ENCODE results near the gene PDLIM7.

Gene PDLIM7

GRCh38 chr5:177514541-177514940, 17.1 kb upstream of the PDLIM7 start:
- Histone ChIP-seq H3K9ac (ENCODE audit: low read length) (no peak overlapping the region), H3K9me2 (replicated peaks; ENCODE audit: insufficient read depth, low read length) (no peaks in the 10 kb centered on the region), H3K4me3 (ENCODE audit: low read length) (no peak overlapping the region), H2AFZ (ENCODE audit: low read length) (no peak overlapping the region), H3K27ac (ENCODE audit: low read length) (no peak overlapping the region), H3K79me2 (ENCODE audit: low read length) (peaks cover 34% of the 10 kb centered on the region), H3K9me3 (replicated peaks; ENCODE audit: insufficient read depth, low read length) (no peaks in the 10 kb centered on the region), H3F3A (ENCODE audit: insufficient read depth, low read length) (no peaks in the 10 kb centered on the region), H3K4me2 (ENCODE audit: low read depth, low read length) (no peak overlapping the region), H3K27me3 (replicated peaks; ENCODE audit: insufficient read depth, low read length) (no peaks in the 10 kb centered on the region), H4K20me1 (ENCODE audit: insufficient read depth, low read length) (no peaks in the 10 kb centered on the region), H3K36me3 (replicated peaks; ENCODE audit: insufficient read depth, low read length) (no peaks in the 10 kb centered on the region; the same call in 1 of the 2 replicates), H3K4me1 (ENCODE audit: low read length) (peaks cover 13% of the 10 kb centered on the region)
- DNase-seq = no peak
- TF ChIP-seq EZH2phosphoT487 (IDR thresholded peaks at IDR 0.05; ENCODE audit: low read length) = no peak
- no peak for TF ChIP-seq CTCF (IDR thresholded peaks at IDR 0.05; ENCODE audit: low read length)
- TF ChIP-seq EZH2 (optimal IDR thresholded peaks at IDR 0.05; ENCODE audit: low read depth, low read length) = no peak

GRCh38 chr5:177513500-177513899, 16.1 kb upstream of the PDLIM7 start:
- Histone ChIP-seq H3F3A (ENCODE audit: insufficient read depth, low read length) (no peaks in the 10 kb centered on the region), H3K79me2 (ENCODE audit: low read length) (peaks cover 26% of the 10 kb centered on the region), H3K4me1 (ENCODE audit: low read length) (peaks cover 22% of the 10 kb centered on the region), H4K20me1 (ENCODE audit: insufficient read depth, low read length) (no peaks in the 10 kb centered on the region), H3K9me3 (replicated peaks; ENCODE audit: insufficient read depth, low read length) (no peaks in the 10 kb centered on the region), H3K36me3 (replicated peaks; ENCODE audit: insufficient read depth, low read length) (no peaks in the 10 kb centered on the region; the same call in 1 of the 2 replicates), H3K4me2 (ENCODE audit: low read depth, low read length) (no peak overlapping the region), H3K27me3 (replicated peaks; ENCODE audit: insufficient read depth, low read length) (no peaks in the 10 kb centered on the region), H3K27ac (ENCODE audit: low read length) (no peak overlapping the region), H3K4me3 (ENCODE audit: low read length) (no peak overlapping the region), H3K9me2 (replicated peaks; ENCODE audit: insufficient read depth, low read length) (no peaks in the 10 kb centered on the region), H2AFZ (ENCODE audit: low read length) (no peak overlapping the region), H3K9ac (ENCODE audit: low read length) (no peak overlapping the region)
- TF ChIP-seq CTCF (IDR thresholded peaks at IDR 0.05; ENCODE audit: low read length) = no peak
- no peak for DNase-seq

- Histone ChIP-seq H3K27ac (ENCODE audit: low read length) (no peak overlapping the region), H3K9me2 (replicated peaks; ENCODE audit: insufficient read depth, low read length) (no peaks in the 10 kb centered on the region), H3K36me3 (replicated peaks; ENCODE audit: insufficient read depth, low read length) (no peaks in the 10 kb centered on the region; the same call in 1 of the 2 replicates), H3F3A (ENCODE audit: insufficient read depth, low read length) (no peaks in the 10 kb centered on the region), H3K4me2 (ENCODE audit: low read depth, low read length) (no peak overlapping the region), H3K9ac (ENCODE audit: low read length) (no peak overlapping the region), H3K27me3 (replicated peaks; ENCODE audit: insufficient read depth, low read length) (no peaks in the 10 kb centered on the region), H3K79me2 (ENCODE audit: low read length) (peaks cover 26% of the 10 kb centered on the region), H4K20me1 (ENCODE audit: insufficient read depth, low read length) (no peaks in the 10 kb centered on the region), H3K4me1 (ENCODE audit: low read length) (peaks cover 24% of the 10 kb centered on the region), H3K9me3 (replicated peaks; ENCODE audit: insufficient read depth, low read length) (no peaks in the 10 kb centered on the region), H3K4me3 (ENCODE audit: low read length) (no peak overlapping the region), H2AFZ (ENCODE audit: low read length) (no peak overlapping the region)
- no peak for DNase-seq
- TF ChIP-seq EZH2 (optimal IDR thresholded peaks at IDR 0.05; ENCODE audit: low read depth, low read length) = no peak
- no peak for TF ChIP-seq CTCF (IDR thresholded peaks at IDR 0.05; ENCODE audit: low read length)
- no peak for TF ChIP-seq EZH2phosphoT487 (IDR thresholded peaks at IDR 0.05; ENCODE audit: low read length)
Observed at GRCh38 chr5:177512736-177513380, 15.5 kb upstream of the PDLIM7 start.

Measured in MM.1S (cell line).